Panc1 (cell line): Measurements from ENCODE around the gene SCLY. TPM values are rescaled to one million over a fixed set of nuclear protein-coding genes. Genes with fewer than 3 reads are reported as not detected.

Experiments used
- ATAC-seq: fragments of 200-7000 bp; cut with Tn5 transposase; 2 replicates; pipeline ENCODE4 v1.9.1; 2020; ENCODE audit warnings: mild to moderate bottlenecking, moderate library complexity
- BruUV-seq: library from RNA; stranded (reverse); fragments of 400-500 nt; replicated peaks from 2 replicates; lab custom pipeline; 2021; lab: Mats Ljungman, UMichigan
- CTCF ChIA-PET: fragments of 300-600 bp; sonication (Branson Sonifier 250); formaldehyde crosslinking; loops from one replicate; lab custom pipeline; 2022; ENCODE audit warnings: antibody characterized with exemption; lab: Charles Lee
- POLR2A ChIA-PET: fragments of 300-600 bp; sonication (Branson Sonifier 250); formaldehyde crosslinking; loops from one replicate; lab custom pipeline; 2022; ENCODE audit warnings: antibody characterized with exemption; lab: Charles Lee
- DNase-seq: peaks from one replicate; pipeline ENCODE4 v3.0.0-alpha.2; 2010; ENCODE audit warnings: low read depth, low spot score
- H3K27ac ChIP-seq: 2 replicates; pipeline ENCODE4 v1.5.1; 2011; ENCODE audit warnings: mild to moderate bottlenecking, low read length, inconsistent platforms
- H3K27me3 ChIP-seq: fragments of 200-500 bp; sonication (Bioruptor generic); 2 replicates; pipeline ENCODE4 v1.6.0; 2014; ENCODE audit warnings: low read length, inconsistent platforms; ENCODE audit not compliant: control insufficient read depth, insufficient read depth
- H3K36me3 ChIP-seq: fragments of 200-500 bp; sonication (Bioruptor generic); 2 replicates; pipeline ENCODE4 v1.5.1; 2014; ENCODE audit warnings: inconsistent platforms, mild to moderate bottlenecking, low read length, moderate library complexity; ENCODE audit not compliant: control insufficient read depth, insufficient read depth
- H3K4me1 ChIP-seq: 2 replicates; pipeline ENCODE4 v1.5.1; 2011; ENCODE audit warnings: inconsistent platforms, mild to moderate bottlenecking, low read length, moderate library complexity; ENCODE audit not compliant: control insufficient read depth, insufficient read depth
- H3K4me3 ChIP-seq, 2 experiments: 2 replicates each; pipeline ENCODE4 v1.5.1; 2011 to 2012; ENCODE audit warnings: low read depth in 2 of 2, low read length in 2 of 2, mild to moderate bottlenecking in 2 of 2, inconsistent platforms in 1 of 2, moderate library complexity in 1 of 2
- H3K9me3 ChIP-seq: fragments of 200-500 bp; sonication (Bioruptor generic); 2 replicates; pipeline ENCODE4 v1.5.1; 2014; ENCODE audit warnings: low read depth, mild to moderate bottlenecking, inconsistent platforms, low read length, moderate library complexity; ENCODE audit not compliant: control insufficient read depth, insufficient read depth
- POLR2AphosphoS5 ChIP-seq: IDR thresholded peaks from 2 replicates; pipeline ENCODE4 v1.6.1; 2012; ENCODE audit warnings: mild to moderate bottlenecking, low read depth, low read length, moderate library complexity
- SIN3A ChIP-seq: IDR thresholded peaks from 2 replicates; pipeline ENCODE4 v1.6.1; 2012; ENCODE audit warnings: low read depth, mild to moderate bottlenecking, low read length, moderate library complexity, borderline replicate concordance; ENCODE audit not compliant: insufficient read depth
- TCF7L2 ChIP-seq: IDR thresholded peaks from 2 replicates; pipeline ENCODE4 v1.6.1; 2011; ENCODE audit warnings: mild to moderate bottlenecking, low read depth, low read length, inconsistent platforms
- in situ Hi-C: cut with HindIII; loops from 2 replicates; pipeline ENCODE4 v1.10.0; 2016; ENCODE audit warnings: low sequenced_read_pairs, low pct_unique_long_range_greater_than_20kb
- intact Hi-C: fragments of 100-400 bp; cut with micrococcal nuclease; formaldehyde crosslinking; loops from one replicate; pipeline ENCODE4 v1.10.0; 2022; ENCODE audit not compliant: unreplicated experiment
- total RNA-seq: library from RNA; stranded (reverse); gene quantifications from one replicate; pipeline ENCODE4 v1.2.1, GENCODE V29; 2021; ENCODE audit not compliant: unreplicated experiment
- TF ChIP-seq, protein P1 (sequence below), 2 experiments: IDR thresholded peaks; 2 replicates each; pipeline ENCODE4 v1.6.1; 2011 to 2012; ENCODE audit warnings: low read depth in 2 of 2, control low read depth in 1 of 2, low read length in 1 of 2, mild to moderate bottlenecking in 1 of 2, moderate library complexity in 1 of 2; ENCODE audit not compliant: insufficient read depth in 1 of 2
- TF ChIP-seq, protein P2 (sequence below): fragments of 450-650 bp; IDR thresholded peaks from 2 replicates; pipeline ENCODE4 v1.5.1; 2017; ENCODE audit warnings: mild to moderate bottlenecking

Gene SCLY
- total RNA-seq, 1 experiment from 2014 or later, result 31.4 TPM

GRCh38 chr2:238067939-238068338, 7.1 kb downstream of the SCLY start:
- intact Hi-C loops (no loop called here), in situ Hi-C loops (no loop called here)
- Histone ChIP-seq H3K4me1 (no peaks in the 10 kb centered on the region), H3K9me3 (peaks cover 8% of the 10 kb centered on the region; the same call in 1 of the 2 replicates), H3K27ac (no peak overlapping the region), H3K27me3 (no peaks in the 10 kb centered on the region), H3K36me3 (peaks cover 13% of the 10 kb centered on the region), H3K4me3 (no peak overlapping the region)
- CTCF ChIA-PET, result no interaction called here
- no peak for DNase-seq
- POLR2A ChIA-PET, result no interaction called here
- no peak for ATAC-seq
- TF ChIP-seq SIN3A (no peak), POLR2AphosphoS5 (no peak), TCF7L2 (no peak)
- TF ChIP-seq, protein P1, sequence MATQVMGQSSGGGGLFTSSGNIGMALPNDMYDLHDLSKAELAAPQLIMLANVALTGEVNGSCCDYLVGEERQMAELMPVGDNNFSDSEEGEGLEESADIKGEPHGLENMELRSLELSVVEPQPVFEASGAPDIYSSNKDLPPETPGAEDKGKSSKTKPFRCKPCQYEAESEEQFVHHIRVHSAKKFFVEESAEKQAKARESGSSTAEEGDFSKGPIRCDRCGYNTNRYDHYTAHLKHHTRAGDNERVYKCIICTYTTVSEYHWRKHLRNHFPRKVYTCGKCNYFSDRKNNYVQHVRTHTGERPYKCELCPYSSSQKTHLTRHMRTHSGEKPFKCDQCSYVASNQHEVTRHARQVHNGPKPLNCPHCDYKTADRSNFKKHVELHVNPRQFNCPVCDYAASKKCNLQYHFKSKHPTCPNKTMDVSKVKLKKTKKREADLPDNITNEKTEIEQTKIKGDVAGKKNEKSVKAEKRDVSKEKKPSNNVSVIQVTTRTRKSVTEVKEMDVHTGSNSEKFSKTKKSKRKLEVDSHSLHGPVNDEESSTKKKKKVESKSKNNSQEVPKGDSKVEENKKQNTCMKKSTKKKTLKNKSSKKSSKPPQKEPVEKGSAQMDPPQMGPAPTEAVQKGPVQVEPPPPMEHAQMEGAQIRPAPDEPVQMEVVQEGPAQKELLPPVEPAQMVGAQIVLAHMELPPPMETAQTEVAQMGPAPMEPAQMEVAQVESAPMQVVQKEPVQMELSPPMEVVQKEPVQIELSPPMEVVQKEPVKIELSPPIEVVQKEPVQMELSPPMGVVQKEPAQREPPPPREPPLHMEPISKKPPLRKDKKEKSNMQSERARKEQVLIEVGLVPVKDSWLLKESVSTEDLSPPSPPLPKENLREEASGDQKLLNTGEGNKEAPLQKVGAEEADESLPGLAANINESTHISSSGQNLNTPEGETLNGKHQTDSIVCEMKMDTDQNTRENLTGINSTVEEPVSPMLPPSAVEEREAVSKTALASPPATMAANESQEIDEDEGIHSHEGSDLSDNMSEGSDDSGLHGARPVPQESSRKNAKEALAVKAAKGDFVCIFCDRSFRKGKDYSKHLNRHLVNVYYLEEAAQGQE (IDR thresholded peaks at IDR 0.05; ENCODE audit: insufficient read depth in 1 of 2, low read depth in 2 of 2, low read length in 1 of 2), result no peak
- TF ChIP-seq, protein P2, sequence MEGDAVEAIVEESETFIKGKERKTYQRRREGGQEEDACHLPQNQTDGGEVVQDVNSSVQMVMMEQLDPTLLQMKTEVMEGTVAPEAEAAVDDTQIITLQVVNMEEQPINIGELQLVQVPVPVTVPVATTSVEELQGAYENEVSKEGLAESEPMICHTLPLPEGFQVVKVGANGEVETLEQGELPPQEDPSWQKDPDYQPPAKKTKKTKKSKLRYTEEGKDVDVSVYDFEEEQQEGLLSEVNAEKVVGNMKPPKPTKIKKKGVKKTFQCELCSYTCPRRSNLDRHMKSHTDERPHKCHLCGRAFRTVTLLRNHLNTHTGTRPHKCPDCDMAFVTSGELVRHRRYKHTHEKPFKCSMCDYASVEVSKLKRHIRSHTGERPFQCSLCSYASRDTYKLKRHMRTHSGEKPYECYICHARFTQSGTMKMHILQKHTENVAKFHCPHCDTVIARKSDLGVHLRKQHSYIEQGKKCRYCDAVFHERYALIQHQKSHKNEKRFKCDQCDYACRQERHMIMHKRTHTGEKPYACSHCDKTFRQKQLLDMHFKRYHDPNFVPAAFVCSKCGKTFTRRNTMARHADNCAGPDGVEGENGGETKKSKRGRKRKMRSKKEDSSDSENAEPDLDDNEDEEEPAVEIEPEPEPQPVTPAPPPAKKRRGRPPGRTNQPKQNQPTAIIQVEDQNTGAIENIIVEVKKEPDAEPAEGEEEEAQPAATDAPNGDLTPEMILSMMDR, result no peak
- no TSS peak for BruUV-seq

GRCh38 chr2:238069021-238069709, 8.4 kb downstream of the SCLY start:
- no peak for DNase-seq
- ChIA-PET POLR2A (no interaction called here), CTCF (no interaction called here)
- Histone ChIP-seq H3K4me1 (no peaks in the 10 kb centered on the region), H3K4me3 (no peak overlapping the region), H3K27me3 (no peaks in the 10 kb centered on the region), H3K27ac (no peak overlapping the region), H3K9me3 (peaks cover 10% of the 10 kb centered on the region; the same call in 1 of the 2 replicates), H3K36me3 (peaks cover 13% of the 10 kb centered on the region)
- ATAC-seq, result no peak
- TF ChIP-seq, protein P1 (IDR thresholded peaks at IDR 0.05; ENCODE audit: insufficient read depth in 1 of 2, low read depth in 2 of 2, low read length in 1 of 2), result no peak
- TF ChIP-seq SIN3A, result no peak
- BruUV-seq, result no TSS peak
- intact Hi-C loops, result no loop called here
- in situ Hi-C loops, result no loop called here
